Esophagus squamous epithelium (tissue), 4 donors: Measurements from ENCODE around the gene METTL1.
"Not testable (repeated sequence)": the region's sequence is repeated elsewhere in the genome, so short reads cannot be mapped to it uniquely, and the experiment has no call there.

Experiments
- POLR2A ChIP-seq, 4 donors: fragments of 450-650 bp; IDR thresholded peaks; one replicate each; pipeline ENCODE4 v1.6.1; 2017; ENCODE audit warnings: antibody characterized with exemption in 4 of 4, mild to moderate bottlenecking in 4 of 4, moderate library complexity in 3 of 4
- TF ChIP-seq, protein P1 (sequence below), 6 experiments: fragments of 450-650 bp in 4 of 6; fragments of 200-600 bp in 2 of 6; sonication (generic) in 2 of 6; IDR thresholded peaks; one replicate each; pipeline ENCODE4 v1.5.1; 2016 to 2019; ENCODE audit warnings: antibody characterized with exemption in 6 of 6, mild to moderate bottlenecking in 4 of 6, moderate library complexity in 4 of 6

DNA sequence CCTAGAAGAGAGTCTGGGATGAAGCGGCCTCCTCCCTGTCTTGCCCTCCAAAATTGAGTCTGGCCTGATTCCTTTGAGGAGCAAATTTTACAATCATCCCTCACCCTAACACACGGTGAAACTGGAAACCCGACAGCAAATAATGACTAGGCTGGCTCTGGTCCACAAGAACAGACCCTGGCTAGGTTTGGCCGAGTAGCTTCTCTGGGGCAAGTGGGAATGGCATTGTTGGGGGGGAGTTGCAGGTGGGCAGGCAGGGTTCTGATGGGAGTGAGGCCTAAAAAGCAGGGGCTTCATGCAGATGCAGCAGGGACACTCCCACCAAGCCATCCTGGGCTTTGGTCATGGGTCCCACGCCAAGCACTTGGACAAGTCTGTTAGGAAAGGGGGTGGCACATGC lies 49.1 kb upstream of the METTL1 start:
- not testable (repeated sequence) for TF ChIP-seq POLR2A (IDR thresholded peaks at IDR 0.05)
- TF ChIP-seq, protein P1, sequence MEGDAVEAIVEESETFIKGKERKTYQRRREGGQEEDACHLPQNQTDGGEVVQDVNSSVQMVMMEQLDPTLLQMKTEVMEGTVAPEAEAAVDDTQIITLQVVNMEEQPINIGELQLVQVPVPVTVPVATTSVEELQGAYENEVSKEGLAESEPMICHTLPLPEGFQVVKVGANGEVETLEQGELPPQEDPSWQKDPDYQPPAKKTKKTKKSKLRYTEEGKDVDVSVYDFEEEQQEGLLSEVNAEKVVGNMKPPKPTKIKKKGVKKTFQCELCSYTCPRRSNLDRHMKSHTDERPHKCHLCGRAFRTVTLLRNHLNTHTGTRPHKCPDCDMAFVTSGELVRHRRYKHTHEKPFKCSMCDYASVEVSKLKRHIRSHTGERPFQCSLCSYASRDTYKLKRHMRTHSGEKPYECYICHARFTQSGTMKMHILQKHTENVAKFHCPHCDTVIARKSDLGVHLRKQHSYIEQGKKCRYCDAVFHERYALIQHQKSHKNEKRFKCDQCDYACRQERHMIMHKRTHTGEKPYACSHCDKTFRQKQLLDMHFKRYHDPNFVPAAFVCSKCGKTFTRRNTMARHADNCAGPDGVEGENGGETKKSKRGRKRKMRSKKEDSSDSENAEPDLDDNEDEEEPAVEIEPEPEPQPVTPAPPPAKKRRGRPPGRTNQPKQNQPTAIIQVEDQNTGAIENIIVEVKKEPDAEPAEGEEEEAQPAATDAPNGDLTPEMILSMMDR (IDR thresholded peaks at IDR 0.05) = not testable (repeated sequence)
